Osteocyte (in vitro differentiated cells): ENCODE measurements around the gene DDN. TPM values are rescaled to one million over a fixed set of nuclear protein-coding genes. Genes with fewer than 3 reads are reported as not detected.

ENCODE experiments used
- DNase-seq: peaks from one replicate; pipeline ENCODE4 v3.0.0; 2021; ENCODE audit warnings: mixed read lengths; ENCODE audit not compliant: unreplicated experiment; ENCODE audit errors: extremely low spot score
- H3K27ac Mint-ChIP-seq: one replicate; pipeline ENCODE4 v1.8.0; 2021; ENCODE audit warnings: mild to moderate bottlenecking, mixed read lengths; ENCODE audit not compliant: unreplicated experiment
- H3K27me3 Mint-ChIP-seq: one replicate; pipeline ENCODE4 v1.8.0; 2021; ENCODE audit warnings: mixed read lengths; ENCODE audit not compliant: unreplicated experiment
- H3K36me3 Mint-ChIP-seq: one replicate; pipeline ENCODE4 v1.8.0; 2021; ENCODE audit warnings: mixed read lengths; ENCODE audit not compliant: unreplicated experiment
- H3K4me1 Mint-ChIP-seq: one replicate; pipeline ENCODE4 v1.8.0; 2021; ENCODE audit warnings: mixed read lengths; ENCODE audit not compliant: unreplicated experiment
- H3K4me3 Mint-ChIP-seq: one replicate; pipeline ENCODE4 v1.8.0; 2021; ENCODE audit warnings: mild to moderate bottlenecking, moderate library complexity, mixed read lengths; ENCODE audit not compliant: unreplicated experiment
- H3K9me3 Mint-ChIP-seq: one replicate; pipeline ENCODE4 v1.8.0; 2021; ENCODE audit warnings: mixed read lengths; ENCODE audit not compliant: unreplicated experiment
- CTCF ChIP-seq: fragments of 200-600 bp; sonication (generic); IDR thresholded peaks from 2 replicates; pipeline ENCODE4 v1.5.0; 2021; ENCODE audit warnings: antibody characterized with exemption, mild to moderate bottlenecking, moderate library complexity
- total RNA-seq: library from RNA; stranded (reverse); gene quantifications from 2 replicates; pipeline ENCODE4 v1.2.1, GENCODE V29; 2021

Gene DDN
- total RNA-seq, 1 donor from 2014 or later, result 0.08 TPM

GRCh38 chr12:48961801-48962200 lies 37.4 kb downstream of the DDN start:
- Mint-ChIP-seq H3K9me3 (no peaks in the 10 kb centered on the region), H3K36me3 (no peaks in the 10 kb centered on the region), H3K27me3 (peaks cover 33% of the 10 kb centered on the region), H3K4me3 (no peak overlapping the region), H3K4me1 (peaks cover 6% of the 10 kb centered on the region), H3K27ac (no peak overlapping the region)
- no peak for DNase-seq
- TF ChIP-seq CTCF, result no peak

- no peak for TF ChIP-seq CTCF
- Mint-ChIP-seq H3K4me3 (no peak overlapping the region), H3K27me3 (peaks cover 31% of the 10 kb centered on the region), H3K4me1 (peaks cover 6% of the 10 kb centered on the region), H3K9me3 (no peaks in the 10 kb centered on the region), H3K36me3 (no peaks in the 10 kb centered on the region), H3K27ac (no peak overlapping the region)
- no peak for DNase-seq
These were observed 37.8 kb downstream of the DDN start for GRCh38 chr12:48961331-48961730.

GRCh38 chr12:48960834-48961233 lies 38.3 kb downstream of the DDN start:
- Mint-ChIP-seq H3K9me3 (no peaks in the 10 kb centered on the region), H3K27ac (no peak overlapping the region), H3K27me3 (peaks cover 26% of the 10 kb centered on the region), H3K36me3 (no peaks in the 10 kb centered on the region), H3K4me3 (no peak overlapping the region), H3K4me1 (peaks cover 10% of the 10 kb centered on the region)
- TF ChIP-seq CTCF, result no peak
- DNase-seq, result no peak

- Mint-ChIP-seq H3K27ac (peak overlapping the region; percentile 97), H3K27me3 (peaks cover 11% of the 10 kb centered on the region), H3K9me3 (no peaks in the 10 kb centered on the region), H3K4me3 (peak overlapping the region; percentile 99), H3K36me3 (peaks cover 2% of the 10 kb centered on the region), H3K4me1 (peaks cover 23% of the 10 kb centered on the region)
- DNase-seq, result no peak
- TF ChIP-seq CTCF, result no peak
These were observed 41.2 kb downstream of the DDN start for GRCh38 chr12:48958049-48958388.

GRCh38 chr12:48957141-48958048 lies 41.8 kb downstream of the DDN start, which contains the start of gene ARF3:
Gene ARF3 (minus strand): TSS chr12:48957487. CDS start chr12:48941095, 16,392 bp downstream.
- Mint-ChIP-seq H3K9me3 (no peaks in the 10 kb centered on the region), H3K27me3 (peaks cover 11% of the 10 kb centered on the region), H3K4me1 (peaks cover 23% of the 10 kb centered on the region), H3K4me3 (peak within 1 kb of the TSS; percentile 99), H3K36me3 (peaks cover 2% of the 10 kb centered on the region), H3K27ac (peak within 1 kb of the TSS; percentile 97)
- TF ChIP-seq CTCF, result no peak
- peak; percentile 98 for DNase-seq
